GM20431 (cell line): Measurements from ENCODE around the gene LRP1-AS.

Experiments used
- in situ Hi-C: fragments of 300-500 bp; cut with MseI, MboI; formaldehyde crosslinking; loops from one replicate; pipeline ENCODE4 v1.15.0; 2020; ENCODE audit warnings: low sequenced_read_pairs; ENCODE audit not compliant: unreplicated experiment

LRP1-AS gene

DNA sequence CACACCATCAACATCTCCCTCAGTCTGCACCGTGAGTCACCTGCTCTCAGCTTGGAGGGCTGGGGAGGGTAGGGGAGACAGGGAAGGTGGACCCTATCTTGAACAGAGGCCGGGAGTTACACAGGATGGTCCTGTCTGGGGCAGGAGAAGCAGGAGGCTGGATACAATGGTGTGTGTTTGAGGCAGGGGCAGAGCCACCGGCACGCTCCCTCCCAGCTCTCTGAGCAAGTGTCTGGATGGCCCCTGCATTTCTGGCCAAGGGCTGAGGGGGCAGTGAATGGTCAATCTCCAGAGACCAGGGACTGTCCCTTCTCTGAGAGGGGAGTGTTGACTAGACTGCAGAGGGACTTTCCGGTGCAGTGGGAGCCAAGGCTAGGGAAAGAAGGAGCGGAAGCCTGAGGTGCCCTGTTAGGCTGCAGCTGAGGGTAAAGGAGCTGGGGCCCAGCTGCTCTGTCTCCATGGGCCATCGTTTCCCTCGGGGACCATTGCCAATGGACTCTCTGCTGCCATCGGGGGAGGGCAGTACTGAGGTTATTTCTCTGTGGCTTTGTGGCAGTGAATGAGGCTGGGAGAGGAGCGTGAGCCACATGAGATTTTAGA, 1.9 kb downstream of the LRP1-AS start:
- in situ Hi-C loops, result no loop called here

DNA sequence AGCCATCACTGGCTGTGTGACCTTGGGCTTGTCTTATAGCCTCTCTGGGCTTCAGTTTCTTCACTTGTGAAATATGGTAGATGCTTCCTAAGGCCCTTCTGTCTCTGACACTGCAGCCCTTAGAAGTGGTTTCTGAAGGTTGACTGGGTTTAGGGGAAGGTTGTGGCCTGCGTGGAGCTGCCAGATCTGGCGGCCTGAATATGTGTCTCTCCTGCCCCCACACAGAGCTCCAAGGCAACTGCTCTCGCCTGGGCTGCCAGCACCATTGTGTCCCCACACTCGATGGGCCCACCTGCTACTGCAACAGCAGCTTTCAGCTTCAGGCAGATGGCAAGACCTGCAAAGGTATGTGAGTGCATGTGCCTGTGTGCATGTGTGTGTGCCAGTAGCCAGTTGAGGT, 4.0 kb downstream of the LRP1-AS start:
- in situ Hi-C loops, result no loop called here

DNA sequence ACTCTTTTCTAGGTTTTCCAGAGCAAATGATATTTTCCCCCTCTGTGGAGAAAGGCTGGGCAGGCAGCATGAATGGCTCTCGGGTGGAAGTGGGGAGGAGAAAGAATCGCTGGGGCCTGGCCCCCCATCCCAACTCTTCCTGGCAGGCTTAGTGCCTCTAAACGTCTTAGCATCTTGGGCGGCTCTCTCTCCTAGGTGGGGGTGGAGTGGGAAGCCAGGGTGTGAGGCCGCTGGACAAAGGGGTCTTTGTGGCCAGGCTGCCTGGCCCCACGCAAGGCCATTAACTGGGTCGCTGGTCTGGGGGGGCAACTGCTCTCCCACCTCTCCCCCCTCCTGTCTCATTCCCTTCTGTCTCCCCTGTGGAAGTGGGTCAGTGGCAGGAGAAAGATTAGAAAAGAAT, 4.7 kb downstream of the LRP1-AS start:
- in situ Hi-C loops, result no loop called here

DNA sequence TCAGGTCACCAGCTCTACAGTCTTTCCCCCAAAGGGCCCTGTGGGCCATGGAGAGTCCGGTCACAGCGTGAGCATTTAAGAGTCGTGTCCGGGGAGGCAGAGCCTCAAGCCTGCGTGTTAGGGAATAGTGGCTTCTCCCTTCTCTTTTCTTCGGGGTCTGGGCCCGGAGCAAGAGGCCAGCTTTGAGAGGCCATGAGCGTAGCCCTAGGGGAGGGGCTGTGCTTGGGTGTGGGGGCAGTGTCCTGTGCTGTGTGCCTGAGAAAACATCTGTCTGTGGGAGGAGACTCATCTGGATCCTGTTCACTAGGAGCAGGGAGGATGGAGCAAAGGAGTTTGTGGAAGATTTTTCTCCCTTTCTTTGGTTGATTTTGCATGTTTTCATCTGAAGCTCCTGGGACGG, 5.3 kb downstream of the LRP1-AS start:
- in situ Hi-C loops, result no loop called here

- in situ Hi-C loops, result no loop called here
These were observed 6.2 kb downstream of the LRP1-AS start for GRCh38 chr12:57141249-57141648.

DNA sequence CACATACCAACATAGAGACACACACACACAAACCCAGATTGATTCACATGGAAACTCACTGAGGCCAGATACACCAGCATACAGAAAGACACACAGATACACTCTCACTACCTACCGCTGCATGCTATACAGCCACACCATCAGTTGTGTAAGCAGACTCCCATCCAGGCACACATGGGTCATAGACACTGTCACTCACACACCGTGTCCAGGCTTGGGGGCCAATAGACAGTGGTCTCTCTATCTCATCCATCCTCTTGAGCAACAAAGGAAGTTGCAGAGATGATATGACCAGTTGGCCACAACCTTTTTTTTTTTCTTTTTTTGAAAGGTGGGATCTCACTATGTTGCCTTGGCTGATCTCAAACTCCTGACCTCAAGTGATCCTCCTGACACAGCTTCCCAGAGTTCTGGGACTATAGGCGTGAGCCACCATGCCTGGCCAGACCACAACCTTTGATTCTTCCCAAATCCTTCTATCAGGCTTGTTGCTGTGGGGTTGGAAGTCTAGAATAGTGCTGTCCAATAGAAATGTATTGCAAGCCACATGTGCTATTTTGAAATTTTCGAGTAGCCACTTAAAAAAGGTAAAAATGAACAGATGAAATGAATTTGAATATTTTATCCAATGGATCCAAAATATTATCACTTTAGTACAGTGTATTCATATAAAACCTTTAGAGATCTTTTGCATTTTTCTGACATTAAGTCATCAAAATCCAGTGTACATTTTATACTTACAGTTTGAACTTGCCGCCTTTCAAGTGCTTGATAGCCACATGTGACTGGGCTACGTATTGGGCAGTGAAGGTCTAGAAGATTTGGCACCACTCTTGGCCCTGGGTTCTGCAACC, 7.4 kb downstream of the LRP1-AS start:
- in situ Hi-C loops, result no loop called here

GRCh38 chr12:57138526-57139272, 8.7 kb downstream of the LRP1-AS start:
- in situ Hi-C loops, result no loop called here

DNA sequence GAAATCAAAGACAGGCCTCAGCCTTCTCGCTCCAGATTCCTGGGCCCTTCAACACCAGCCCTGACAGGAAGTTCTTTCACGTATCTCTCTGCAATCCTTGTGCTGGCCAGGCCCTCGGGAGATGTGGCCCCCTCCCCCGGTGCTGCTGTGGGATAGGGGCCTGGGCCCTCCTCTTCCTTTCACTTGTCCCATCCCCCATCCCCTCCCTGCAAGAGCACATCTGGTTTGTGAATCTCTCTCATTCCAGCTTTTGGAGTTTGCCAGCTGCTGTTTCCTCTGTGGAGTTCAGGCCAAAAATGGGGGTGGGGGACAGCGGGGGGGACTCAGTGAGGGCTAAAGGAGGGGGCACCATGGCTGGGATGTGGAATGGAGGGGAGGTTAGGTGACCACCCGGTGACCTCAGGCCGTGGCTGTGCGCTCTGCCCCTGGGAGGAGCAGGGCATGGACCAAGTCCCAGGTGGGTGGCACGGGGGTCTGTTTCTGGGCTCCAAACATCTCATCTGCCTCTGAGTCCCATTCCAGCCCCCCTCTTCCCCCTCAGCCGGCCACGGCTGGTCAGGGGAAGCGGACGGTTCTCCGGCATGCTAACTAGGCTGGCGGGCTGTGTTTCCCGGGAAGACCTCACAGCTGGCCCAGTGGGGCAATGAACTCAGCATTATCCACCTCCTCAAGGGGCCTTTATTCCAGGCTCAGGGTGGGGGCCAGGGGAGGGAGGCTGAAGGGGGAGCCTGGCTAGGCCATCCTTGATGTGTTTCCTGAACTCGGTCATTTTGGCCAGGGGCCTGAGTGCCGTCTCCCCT, 11.7 kb downstream of the LRP1-AS start:
- in situ Hi-C loops, result no loop called here

- in situ Hi-C loops, result no loop called here
These were observed 12.5 kb downstream of the LRP1-AS start for GRCh38 chr12:57134949-57135348.

DNA sequence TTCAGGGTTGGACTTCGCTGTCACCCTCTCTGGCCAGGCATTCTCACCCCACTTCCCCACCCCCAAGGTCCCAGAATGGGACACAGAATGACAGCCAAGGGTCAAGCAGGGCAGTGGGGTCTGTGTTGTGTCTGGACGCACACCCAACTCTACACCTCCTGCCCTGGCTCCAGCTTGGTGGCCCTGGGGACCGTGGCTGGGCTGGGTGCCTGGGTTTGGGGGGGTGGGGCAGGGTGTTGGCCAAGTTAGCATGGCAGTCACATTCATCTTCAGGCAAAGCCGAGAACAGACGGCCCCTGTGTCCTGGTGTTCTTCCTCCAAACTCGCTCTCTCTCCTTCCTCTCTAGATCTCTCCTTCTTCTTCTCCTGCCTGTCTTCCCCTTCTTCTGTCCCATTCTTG, 13.5 kb downstream of the LRP1-AS start:
- in situ Hi-C loops, result no loop called here

GRCh38 chr12:57133013-57133569, 14.3 kb downstream of the LRP1-AS start:
- in situ Hi-C loops, result no loop called here

GRCh38 chr12:57131896-57132744, 15.3 kb downstream of the LRP1-AS start:
- in situ Hi-C loops, result no loop called here

- in situ Hi-C loops, result no loop called here
These were observed 16.5 kb downstream of the LRP1-AS start for GRCh38 chr12:57130941-57131340.

- in situ Hi-C loops, result loop anchor here (5.0 kb wide), 1 partner anchor 47 kb away; no protein-coding TSS in a partner anchor
These were observed 17.5 kb downstream of the LRP1-AS start for GRCh38 chr12:57129889-57130288.

GRCh38 chr12:57129321-57129842, 18.0 kb downstream of the LRP1-AS start:
- in situ Hi-C loops, result loop anchor here (5.0 kb wide), 1 partner anchor 48 kb away; no protein-coding TSS in a partner anchor

DNA sequence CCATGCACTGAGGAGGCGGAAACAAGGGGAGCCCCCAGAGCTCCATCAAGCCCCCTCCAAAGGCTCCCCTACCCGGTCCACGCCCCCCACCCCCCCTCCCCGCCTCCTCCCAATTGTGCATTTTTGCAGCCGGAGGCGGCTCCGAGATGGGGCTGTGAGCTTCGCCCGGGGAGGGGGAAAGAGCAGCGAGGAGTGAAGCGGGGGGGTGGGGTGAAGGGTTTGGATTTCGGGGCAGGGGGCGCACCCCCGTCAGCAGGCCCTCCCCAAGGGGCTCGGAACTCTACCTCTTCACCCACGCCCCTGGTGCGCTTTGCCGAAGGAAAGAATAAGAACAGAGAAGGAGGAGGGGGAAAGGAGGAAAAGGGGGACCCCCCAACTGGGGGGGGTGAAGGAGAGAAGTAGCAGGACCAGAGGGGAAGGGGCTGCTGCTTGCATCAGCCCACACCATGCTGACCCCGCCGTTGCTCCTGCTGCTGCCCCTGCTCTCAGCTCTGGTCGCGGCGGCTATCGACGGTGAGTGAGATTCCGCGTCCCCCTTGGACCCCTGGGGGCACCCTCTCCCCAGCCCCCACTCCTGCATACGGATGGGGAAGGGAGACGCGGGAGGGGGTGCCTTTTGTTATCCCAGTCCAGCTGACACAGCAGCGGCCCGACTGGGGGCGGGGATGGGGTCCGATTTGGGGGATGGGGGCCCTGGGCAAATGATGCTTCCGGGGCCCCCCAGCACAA, 18.7 kb downstream of the LRP1-AS start:
- in situ Hi-C loops, result loop anchor here (5.0 kb wide), 1 partner anchor 49 kb away; no protein-coding TSS in a partner anchor

- in situ Hi-C loops, result loop anchor here (5.0 kb wide), 1 partner anchor 49 kb away; no protein-coding TSS in a partner anchor
These were observed 19.5 kb downstream of the LRP1-AS start, which contains the start of gene LRP1 for GRCh38 chr12:57127726-57128518. Gene LRP1, plus strand, starts transcription at chr12:57128483. Its CDS starts 482 bp downstream, at chr12:57128965.
